Hepatocyte (in vitro differentiated cells): ENCODE data around the gene CBFA2T3. TPM values are rescaled to one million over a fixed set of nuclear protein-coding genes. Genes with fewer than 3 reads are reported as not detected.

ENCODE experiments used
- DNase-seq: peaks from one replicate; pipeline ENCODE4 v3.0.0-alpha.2; 2016; ENCODE audit warnings: low spot score
- H2AFZ ChIP-seq: fragments of 200-600 bp; sonication (generic); 2 replicates; pipeline ENCODE4 v1.6.0; 2016; ENCODE audit warnings: antibody characterized with exemption, mild to moderate bottlenecking
- H3K27ac ChIP-seq: fragments of 200-600 bp; sonication (generic); 2 replicates; pipeline ENCODE4 v1.5.1; 2016; ENCODE audit warnings: mild to moderate bottlenecking
- H3K27me3 ChIP-seq: fragments of 200-600 bp; sonication (generic); 2 replicates; pipeline ENCODE4 v1.6.1; 2016
- H3K36me3 ChIP-seq: fragments of 200-600 bp; sonication (generic); replicated peaks from 2 replicates; pipeline ENCODE4 v1.5.1; 2016; ENCODE audit warnings: low read depth; ENCODE audit not compliant: insufficient read depth
- H3K4me1 ChIP-seq: fragments of 200-600 bp; sonication (generic); 2 replicates; pipeline ENCODE4 v1.5.1; 2016; ENCODE audit warnings: mild to moderate bottlenecking, moderate library complexity; ENCODE audit not compliant: insufficient read depth
- H3K4me2 ChIP-seq: fragments of 200-600 bp; sonication (generic); 2 replicates; pipeline ENCODE4 v1.6.0; 2016
- H3K4me3 ChIP-seq: fragments of 200-600 bp; sonication (generic); 2 replicates; pipeline ENCODE4 v1.5.1; 2016; ENCODE audit warnings: mild to moderate bottlenecking
- H3K79me2 ChIP-seq: fragments of 200-600 bp; sonication (generic); 2 replicates; pipeline ENCODE4 v1.6.0; 2017; ENCODE audit warnings: mild to moderate bottlenecking
- H3K9me2 ChIP-seq: fragments of 200-600 bp; sonication (generic); replicated peaks from 2 replicates; pipeline ENCODE4 v1.6.0; 2017; ENCODE audit warnings: mild to moderate bottlenecking; ENCODE audit not compliant: insufficient read depth
- H3K9me3 ChIP-seq: fragments of 200-600 bp; sonication (generic); 2 replicates; pipeline ENCODE4 v1.5.1; 2016; ENCODE audit warnings: low read depth, mild to moderate bottlenecking
- H4K20me1 ChIP-seq: fragments of 200-600 bp; sonication (generic); 2 replicates; pipeline ENCODE4 v1.6.0; 2016; ENCODE audit warnings: mild to moderate bottlenecking; ENCODE audit not compliant: insufficient read depth, poor library complexity, severe bottlenecking
- CTCF ChIP-seq: fragments of 200-600 bp; sonication (generic); IDR thresholded peaks from 2 replicates; pipeline ENCODE4 v1.5.1; 2016; ENCODE audit warnings: antibody characterized with exemption, mild to moderate bottlenecking; ENCODE audit not compliant: poor library complexity
- EZH2 ChIP-seq: fragments of 200-600 bp; sonication (generic); IDR thresholded peaks from 2 replicates; pipeline ENCODE4 v1.6.1; 2016; ENCODE audit warnings: antibody characterized with exemption, mild to moderate bottlenecking, borderline replicate concordance
- EZH2phosphoT487 ChIP-seq: fragments of 200-600 bp; sonication (generic); IDR thresholded peaks from one replicate; pipeline ENCODE4 v1.6.1; 2018; ENCODE audit warnings: antibody characterized with exemption, mild to moderate bottlenecking, low read depth, moderate library complexity; ENCODE audit not compliant: unreplicated experiment, severe bottlenecking
- WGBS: methylation state at CpG from one replicate; pipeline ENCODE4 v1.1.6; 2016; ENCODE audit warnings: low lambda C conversion rate; ENCODE audit errors: missing lambda C conversion rate; 5-methylcytosine and 5-hydroxymethylcytosine counted together
- polyA plus RNA-seq: library from polyadenylated mRNA; unstranded; fragments of >200 nt; fragmentation: Nextera tagmentation; extraction: Ambion mirVana; gene quantifications from 2 replicates; pipeline ENCODE4 v1.2.1, GENCODE V29; 2016
- total RNA-seq: library from RNA; depleted of rRNA; stranded (reverse); fragments of >200 nt; gene quantifications from 2 replicates; pipeline ENCODE4 v1.2.3, GENCODE V29; 2014

The CBFA2T3 gene
- total and polyA plus RNA-seq, 2 experiments from 2014 or later, result 0.07 to 1.5 TPM

DNA sequence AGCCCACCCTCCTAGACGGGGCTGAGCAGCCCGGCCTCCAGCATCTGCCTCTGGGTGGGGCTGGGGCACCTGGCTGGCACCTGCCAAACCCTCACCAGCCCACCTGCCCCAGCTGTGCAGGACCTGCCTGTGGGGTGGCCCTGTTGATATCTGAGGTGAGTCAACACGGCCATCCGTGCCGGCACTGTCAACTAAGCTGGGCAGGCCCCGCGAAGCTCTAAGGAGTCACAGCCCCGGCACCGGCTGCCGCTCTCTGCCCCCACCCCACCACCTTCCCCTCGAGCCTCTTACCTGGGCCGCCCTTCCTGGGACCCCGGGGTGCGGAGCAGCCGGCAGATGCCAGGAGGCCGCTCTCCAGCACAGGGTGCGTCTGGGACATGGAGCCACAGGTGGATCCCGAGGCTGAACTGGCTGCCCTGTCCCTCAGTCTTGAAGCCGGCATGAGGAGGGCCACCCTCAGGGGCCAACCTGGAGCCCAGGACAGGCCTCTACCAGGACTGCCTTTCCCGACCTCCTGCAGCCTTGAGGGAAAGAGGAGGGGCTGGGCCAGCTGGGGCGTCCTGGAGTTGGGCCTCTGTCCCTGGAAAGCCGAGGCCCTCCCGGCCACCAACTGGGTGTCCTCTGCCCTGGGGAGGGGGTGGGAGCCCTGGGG is 515 bp downstream of the CBFA2T3 start:
- no peak overlapping the region for H3K4me3 ChIP-seq

DNA sequence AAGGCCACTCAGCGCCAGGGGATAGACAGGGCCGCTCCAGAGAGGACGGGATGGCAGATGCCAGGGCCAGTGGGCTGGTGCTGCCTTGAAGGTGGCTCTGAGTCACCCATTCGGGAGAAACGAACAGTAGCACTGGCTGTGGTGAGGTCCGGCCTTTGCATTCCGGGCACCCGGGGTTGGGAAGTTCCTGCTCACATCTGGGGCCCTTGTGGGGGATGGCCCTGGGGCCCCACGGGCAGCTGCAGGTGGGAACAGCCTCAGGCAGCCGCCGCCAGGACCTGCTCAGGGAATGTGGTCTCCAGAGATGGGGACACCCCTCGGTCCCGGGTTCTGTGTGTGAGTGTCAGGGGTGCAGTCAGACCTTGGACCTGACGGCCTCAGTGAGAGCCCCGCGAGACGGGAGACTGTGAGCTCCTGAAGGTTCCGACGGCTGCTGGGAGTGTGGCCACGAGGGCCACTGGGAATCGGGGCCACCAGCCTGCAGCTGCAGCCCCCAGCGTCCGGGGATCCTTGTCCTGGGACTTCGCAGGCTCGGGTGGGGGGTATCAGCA is 1.4 kb downstream of the CBFA2T3 start:
- 91% methylated on average over 25 of the region's 25 CpGs for WGBS
- Histone ChIP-seq H3K4me3 (no peak overlapping the region), H3K79me2 (no peaks in the 10 kb centered on the region), H3K9me3 (no peaks in the 10 kb centered on the region), H3K9me2 (no peaks in the 10 kb centered on the region), H2AFZ (no peak overlapping the region), H3K27ac (no peak overlapping the region), H3K27me3 (no peaks in the 10 kb centered on the region), H3K4me1 (no peaks in the 10 kb centered on the region), H4K20me1 (no peaks in the 10 kb centered on the region), H3K4me2 (no peak overlapping the region), H3K36me3 (no peaks in the 10 kb centered on the region)
- TF ChIP-seq CTCF (no peak), EZH2phosphoT487 (no peak), EZH2 (no peak)
- no peak for DNase-seq

More for the DNA sequence above, 515 bp downstream of the CBFA2T3 start:
- H3K79me2 ChIP-seq, result no peaks in the 10 kb centered on the region
- no peaks in the 10 kb centered on the region for H3K27me3 ChIP-seq
- no peaks in the 10 kb centered on the region for H3K36me3 ChIP-seq
- no peak for DNase-seq
- H3K9me3 ChIP-seq, result no peaks in the 10 kb centered on the region
- no peaks in the 10 kb centered on the region for H3K9me2 ChIP-seq
- no peaks in the 10 kb centered on the region for H4K20me1 ChIP-seq
- WGBS, result 81% methylated on average over 21 of the region's 23 CpGs
- H3K27ac ChIP-seq, result no peak overlapping the region
- TF ChIP-seq EZH2phosphoT487 (no peak), EZH2 (no peak), CTCF (no peak)
- no peaks in the 10 kb centered on the region for H3K4me1 ChIP-seq
- no peak overlapping the region for H3K4me2 ChIP-seq
- no peak overlapping the region for H2AFZ ChIP-seq

GRCh38 chr16:88974916-88975215 is 2.1 kb downstream of the CBFA2T3 start:
- Histone ChIP-seq H3K4me2 (no peak overlapping the region), H3K4me3 (no peak overlapping the region), H2AFZ (no peak overlapping the region), H3K79me2 (no peaks in the 10 kb centered on the region), H3K9me2 (no peaks in the 10 kb centered on the region), H4K20me1 (no peaks in the 10 kb centered on the region), H3K27me3 (no peaks in the 10 kb centered on the region), H3K4me1 (no peaks in the 10 kb centered on the region), H3K27ac (no peak overlapping the region), H3K36me3 (no peaks in the 10 kb centered on the region), H3K9me3 (no peaks in the 10 kb centered on the region)
- WGBS, result 100% methylated on average over 3 of the region's 3 CpGs
- TF ChIP-seq EZH2 (no peak), EZH2phosphoT487 (no peak), CTCF (no peak)
- DNase-seq, result no peak
